ENCODE results near the gene MND1.

DNA sequence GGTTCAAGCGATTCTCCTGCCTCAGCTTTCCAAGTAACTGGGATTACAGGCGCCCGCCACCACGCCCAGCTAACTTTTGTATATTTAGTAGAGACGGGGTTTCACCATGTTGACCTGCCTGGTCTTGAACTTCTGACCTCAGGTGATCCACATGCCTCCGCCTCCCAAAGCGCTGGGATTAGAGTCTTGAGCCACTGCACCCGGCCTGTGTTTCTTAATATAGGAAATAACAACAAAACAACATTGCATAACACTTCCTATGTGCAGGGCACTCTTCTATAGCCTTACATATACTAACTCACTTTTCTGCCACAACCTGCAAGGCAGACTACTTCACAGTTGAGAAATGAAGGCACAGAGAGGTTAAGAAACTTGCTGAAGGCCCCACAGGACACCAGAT is 108.9 kb downstream of the MND1 start:
- TF ChIP-seq TAF1 (IDR thresholded peaks at IDR 0.05; ENCODE audit: borderline replicate concordance, insufficient read depth, low read length) (no peak), SIN3A (IDR thresholded peaks at IDR 0.05; ENCODE audit: borderline replicate concordance, insufficient read depth, low read length) (no peak), POLR2AphosphoS5 (IDR thresholded peaks at IDR 0.05; ENCODE audit: low read depth, low read length) (no peak)
- TF ChIP-seq, protein P1, sequence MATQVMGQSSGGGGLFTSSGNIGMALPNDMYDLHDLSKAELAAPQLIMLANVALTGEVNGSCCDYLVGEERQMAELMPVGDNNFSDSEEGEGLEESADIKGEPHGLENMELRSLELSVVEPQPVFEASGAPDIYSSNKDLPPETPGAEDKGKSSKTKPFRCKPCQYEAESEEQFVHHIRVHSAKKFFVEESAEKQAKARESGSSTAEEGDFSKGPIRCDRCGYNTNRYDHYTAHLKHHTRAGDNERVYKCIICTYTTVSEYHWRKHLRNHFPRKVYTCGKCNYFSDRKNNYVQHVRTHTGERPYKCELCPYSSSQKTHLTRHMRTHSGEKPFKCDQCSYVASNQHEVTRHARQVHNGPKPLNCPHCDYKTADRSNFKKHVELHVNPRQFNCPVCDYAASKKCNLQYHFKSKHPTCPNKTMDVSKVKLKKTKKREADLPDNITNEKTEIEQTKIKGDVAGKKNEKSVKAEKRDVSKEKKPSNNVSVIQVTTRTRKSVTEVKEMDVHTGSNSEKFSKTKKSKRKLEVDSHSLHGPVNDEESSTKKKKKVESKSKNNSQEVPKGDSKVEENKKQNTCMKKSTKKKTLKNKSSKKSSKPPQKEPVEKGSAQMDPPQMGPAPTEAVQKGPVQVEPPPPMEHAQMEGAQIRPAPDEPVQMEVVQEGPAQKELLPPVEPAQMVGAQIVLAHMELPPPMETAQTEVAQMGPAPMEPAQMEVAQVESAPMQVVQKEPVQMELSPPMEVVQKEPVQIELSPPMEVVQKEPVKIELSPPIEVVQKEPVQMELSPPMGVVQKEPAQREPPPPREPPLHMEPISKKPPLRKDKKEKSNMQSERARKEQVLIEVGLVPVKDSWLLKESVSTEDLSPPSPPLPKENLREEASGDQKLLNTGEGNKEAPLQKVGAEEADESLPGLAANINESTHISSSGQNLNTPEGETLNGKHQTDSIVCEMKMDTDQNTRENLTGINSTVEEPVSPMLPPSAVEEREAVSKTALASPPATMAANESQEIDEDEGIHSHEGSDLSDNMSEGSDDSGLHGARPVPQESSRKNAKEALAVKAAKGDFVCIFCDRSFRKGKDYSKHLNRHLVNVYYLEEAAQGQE (IDR thresholded peaks at IDR 0.05; ENCODE audit: insufficient read depth in 1 of 2, low read depth in 2 of 2, low read length in 2 of 2): no peak
